Inferior parietal cortex (tissue), 1 donor: ENCODE measurements around the gene RSPRY1.
"Not testable (repeated sequence)": the region's sequence is repeated elsewhere in the genome, so short reads cannot be mapped to it uniquely, and the experiment has no call there.

Experiments
- DNase-seq: peaks from one replicate; pipeline ENCODE4 v3.0.0-alpha.2; 2016; ENCODE audit errors: extremely low spot score

Gene RSPRY1

GRCh38 chr16:57186872-57187854 lies 1.0 kb downstream of the RSPRY1 start:
- DNase-seq, result no peak

GRCh38 chr16:57187902-57188710 lies 2.0 kb downstream of the RSPRY1 start:
- DNase-seq, result not testable (repeated sequence)

GRCh38 chr16:57188711-57189002 lies 2.5 kb downstream of the RSPRY1 start:
- no peak for DNase-seq

GRCh38 chr16:57189527-57189926 lies 3.4 kb downstream of the RSPRY1 start:
- DNase-seq, result not testable (repeated sequence)

- DNase-seq, result no peak
Observed at GRCh38 chr16:57190136-57190535, 4.0 kb downstream of the RSPRY1 start.

GRCh38 chr16:57191056-57191571 lies 5.0 kb downstream of the RSPRY1 start:
- no peak for DNase-seq

GRCh38 chr16:57192146-57192545 lies 6.0 kb downstream of the RSPRY1 start:
- no peak for DNase-seq

GRCh38 chr16:57192720-57193486 lies 6.8 kb downstream of the RSPRY1 start:
- DNase-seq, result no peak

GRCh38 chr16:57194512-57194911 lies 8.4 kb downstream of the RSPRY1 start:
- no peak for DNase-seq

- DNase-seq, result no peak
Observed at GRCh38 chr16:57196286-57196685, 10.2 kb downstream of the RSPRY1 start.

- DNase-seq, result no peak
Observed at GRCh38 chr16:57196753-57197152, 10.6 kb downstream of the RSPRY1 start.

GRCh38 chr16:57200321-57200720 lies 14.2 kb downstream of the RSPRY1 start:
- DNase-seq, result not testable (repeated sequence)

- DNase-seq, result not testable (repeated sequence)
Observed at GRCh38 chr16:57200926-57201325, 14.8 kb downstream of the RSPRY1 start.

- DNase-seq, result no peak
Observed at GRCh38 chr16:57202095-57202886, 16.2 kb downstream of the RSPRY1 start.

GRCh38 chr16:57203451-57203850 lies 17.3 kb downstream of the RSPRY1 start:
- no peak for DNase-seq

- DNase-seq, result no peak
Observed at GRCh38 chr16:57204675-57205074, 18.5 kb downstream of the RSPRY1 start.

- DNase-seq, result no peak
Observed at GRCh38 chr16:57208926-57209325, 22.8 kb downstream of the RSPRY1 start.

GRCh38 chr16:57209780-57210179 lies 23.7 kb downstream of the RSPRY1 start:
- no peak for DNase-seq

- no peak for DNase-seq
Observed at GRCh38 chr16:57213462-57213861, 27.3 kb downstream of the RSPRY1 start.

- no peak for DNase-seq
Observed at GRCh38 chr16:57216968-57217367, 30.8 kb downstream of the RSPRY1 start.

- no peak for DNase-seq
Observed at GRCh38 chr16:57223057-57223456, 36.9 kb downstream of the RSPRY1 start.
